ENCODE data around the gene OR5H15. TPM values are rescaled to one million over a fixed set of nuclear protein-coding genes. Genes with fewer than 3 reads are reported as not detected.
"Not testable (repeated sequence)": the region's sequence is repeated elsewhere in the genome, so short reads cannot be mapped to it uniquely, and the experiment has no call there.

Gene OR5H15
- not detected in 2 replicates for total RNA-seq

DNA sequence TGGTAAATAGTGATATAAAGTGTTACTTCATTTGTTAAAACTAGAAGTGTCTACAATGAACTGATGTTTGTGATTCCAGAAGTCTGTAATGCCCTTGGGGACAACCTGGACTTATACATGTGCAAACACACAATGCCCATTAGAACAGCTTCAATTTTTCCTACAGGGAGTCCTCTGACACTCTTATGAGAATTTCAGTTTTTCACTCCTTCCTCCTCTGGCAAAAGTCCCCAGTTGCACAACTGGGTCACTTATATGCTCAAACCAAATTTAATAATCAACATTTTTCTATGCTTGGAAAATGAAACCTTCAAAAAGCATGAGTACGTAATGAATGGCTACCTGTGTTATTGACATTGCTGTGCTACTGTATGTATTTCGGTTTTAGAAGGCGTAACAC, at the start of gene OR5H15:
Gene OR5H15 (plus strand): TSS at position 301 of the 400 bp plus-strand sequence. CDS start 2,004 bp downstream, outside the sequence.
- H3K27me3 Mint-ChIP-seq = no peaks in the 10 kb centered on the region
- peaks cover 2% of the 10 kb centered on the region for H3K9me3 Mint-ChIP-seq
- intact Hi-C loops (cut with micrococcal nuclease) = no loop called here
- DNase-seq (no peak), ATAC-seq (ENCODE audit: low read depth) (no peak)
- H3K27ac Mint-ChIP-seq = no peak within 1 kb of the TSS
- POLR2A ChIA-PET = no interaction called here
- H3K36me3 Mint-ChIP-seq (ENCODE audit: low read depth) = no peaks in the 10 kb centered on the region
- no peak within 1 kb of the TSS for H3K4me3 Mint-ChIP-seq
- CTCF ChIA-PET = no interaction called here
- no peaks in the 10 kb centered on the region for H3K4me1 Mint-ChIP-seq
- TF ChIP-seq, protein P1, sequence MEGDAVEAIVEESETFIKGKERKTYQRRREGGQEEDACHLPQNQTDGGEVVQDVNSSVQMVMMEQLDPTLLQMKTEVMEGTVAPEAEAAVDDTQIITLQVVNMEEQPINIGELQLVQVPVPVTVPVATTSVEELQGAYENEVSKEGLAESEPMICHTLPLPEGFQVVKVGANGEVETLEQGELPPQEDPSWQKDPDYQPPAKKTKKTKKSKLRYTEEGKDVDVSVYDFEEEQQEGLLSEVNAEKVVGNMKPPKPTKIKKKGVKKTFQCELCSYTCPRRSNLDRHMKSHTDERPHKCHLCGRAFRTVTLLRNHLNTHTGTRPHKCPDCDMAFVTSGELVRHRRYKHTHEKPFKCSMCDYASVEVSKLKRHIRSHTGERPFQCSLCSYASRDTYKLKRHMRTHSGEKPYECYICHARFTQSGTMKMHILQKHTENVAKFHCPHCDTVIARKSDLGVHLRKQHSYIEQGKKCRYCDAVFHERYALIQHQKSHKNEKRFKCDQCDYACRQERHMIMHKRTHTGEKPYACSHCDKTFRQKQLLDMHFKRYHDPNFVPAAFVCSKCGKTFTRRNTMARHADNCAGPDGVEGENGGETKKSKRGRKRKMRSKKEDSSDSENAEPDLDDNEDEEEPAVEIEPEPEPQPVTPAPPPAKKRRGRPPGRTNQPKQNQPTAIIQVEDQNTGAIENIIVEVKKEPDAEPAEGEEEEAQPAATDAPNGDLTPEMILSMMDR (IDR thresholded peaks at IDR 0.05) = no peak

DNA sequence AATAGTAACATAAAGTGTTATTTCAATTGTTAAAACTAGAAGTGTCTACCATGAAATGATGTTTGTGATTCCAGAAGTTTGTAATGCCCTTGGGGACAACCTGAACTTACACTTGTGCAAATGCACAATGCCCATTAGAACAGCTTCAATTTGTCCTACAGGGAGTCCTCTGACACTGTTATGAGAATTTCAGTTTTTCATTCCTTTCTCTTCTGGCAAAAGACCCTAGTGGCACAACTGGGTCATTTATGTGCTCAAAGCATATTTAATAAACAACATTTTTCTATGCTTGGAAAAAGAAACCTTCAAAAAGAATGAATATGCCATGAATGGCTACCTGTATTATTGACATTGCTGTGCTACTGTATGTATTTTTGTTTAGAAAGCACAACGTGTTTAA, 36.1 kb upstream of the OR5H15 start, which contains the start of gene OR5H1:
Gene OR5H1 (plus strand): TSS at position 301 of the 400 bp plus-strand sequence. CDS start 1,977 bp downstream, outside the sequence.
- Mint-ChIP-seq H3K27ac (no peak within 1 kb of the TSS), H3K36me3 (ENCODE audit: low read depth) (no peaks in the 10 kb centered on the region), H3K4me1 (no peaks in the 10 kb centered on the region), H3K4me3 (no peak within 1 kb of the TSS), H3K9me3 (peaks cover 4% of the 10 kb centered on the region), H3K27me3 (no peaks in the 10 kb centered on the region)
- DNase-seq (no peak), ATAC-seq (ENCODE audit: low read depth) (no peak)
- CTCF ChIA-PET = no interaction called here
- intact Hi-C loops (cut with micrococcal nuclease) = no loop called here
- TF ChIP-seq, protein P1 (IDR thresholded peaks at IDR 0.05) = no peak
- POLR2A ChIA-PET = no interaction called here

DNA sequence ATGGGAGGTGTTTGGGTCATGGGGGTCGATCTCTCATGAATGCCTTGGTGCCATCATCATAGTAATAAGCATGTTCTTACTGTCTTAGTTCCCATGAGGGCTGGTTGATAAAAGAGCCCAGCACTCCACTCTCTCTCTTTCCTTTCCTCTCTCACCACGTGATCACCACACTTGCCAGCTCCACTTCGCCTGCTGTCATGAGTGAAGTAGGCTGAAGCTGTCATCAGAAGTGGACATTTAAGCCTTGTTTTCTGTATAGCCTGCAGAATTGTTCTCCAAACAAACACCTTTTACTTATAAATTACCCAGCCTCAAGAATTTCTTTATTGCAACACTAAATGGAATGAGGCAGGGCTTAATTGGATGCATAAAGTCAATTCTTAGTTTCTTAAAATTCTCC, 29.9 kb upstream of the OR5H15 start:
- no peaks in the 10 kb centered on the region for H3K4me1 Mint-ChIP-seq
- H3K36me3 Mint-ChIP-seq (ENCODE audit: low read depth) = no peaks in the 10 kb centered on the region
- no peak for DNase-seq
- no peaks in the 10 kb centered on the region for H3K27me3 Mint-ChIP-seq
- POLR2A ChIA-PET = no interaction called here
- H3K27ac Mint-ChIP-seq = no peak overlapping the region
- H3K4me3 Mint-ChIP-seq = no peak overlapping the region
- no peak for ATAC-seq (ENCODE audit: low read depth)
- intact Hi-C loops (cut with micrococcal nuclease) = no loop called here
- H3K9me3 Mint-ChIP-seq = no peaks in the 10 kb centered on the region
- TF ChIP-seq, protein P1 (IDR thresholded peaks at IDR 0.05) = no peak
- CTCF ChIA-PET = no interaction called here

DNA sequence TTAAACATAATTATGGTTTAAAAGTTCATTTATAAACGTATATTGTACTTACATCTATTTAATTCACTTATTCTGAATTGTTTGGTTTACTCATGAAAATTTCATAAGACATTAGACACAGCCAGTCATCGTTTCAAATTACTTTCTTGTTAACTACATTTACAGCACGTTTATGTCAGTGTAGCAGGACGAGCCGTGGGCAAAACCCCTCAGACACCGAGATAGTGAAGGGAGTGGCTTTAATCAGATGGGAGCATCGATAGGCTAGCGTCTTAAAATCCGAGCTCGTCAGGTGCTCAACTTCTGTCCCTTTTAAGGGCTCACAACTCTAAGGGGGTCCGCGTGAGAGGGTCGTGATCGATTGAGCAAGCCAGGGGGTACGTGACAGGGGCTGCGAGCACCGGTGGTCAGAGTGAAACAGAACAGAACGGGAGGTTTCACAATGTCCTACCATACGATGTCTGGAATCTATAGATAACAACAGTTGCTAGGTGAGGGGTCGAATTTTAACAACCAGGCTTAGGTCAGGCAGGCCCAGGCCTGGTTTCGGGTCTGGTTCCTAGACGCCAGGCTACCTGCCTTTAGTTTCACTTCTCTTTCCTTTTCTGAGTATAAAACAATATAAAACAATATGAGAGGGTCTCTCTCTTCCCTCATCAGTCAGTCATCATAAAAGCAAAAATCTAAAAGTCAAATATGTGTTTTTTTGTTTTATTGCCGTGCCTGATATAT, 28.5 kb upstream of the OR5H15 start:
- CTCF ChIA-PET; H3K27ac Mint-ChIP-seq; POLR2A ChIA-PET; intact Hi-C loops (cut with micrococcal nuclease); H3K4me1 Mint-ChIP-seq; DNase-seq; H3K27me3 Mint-ChIP-seq; ATAC-seq (ENCODE audit: low read depth); H3K4me3 Mint-ChIP-seq; H3K36me3 Mint-ChIP-seq (ENCODE audit: low read depth); H3K9me3 Mint-ChIP-seq: not testable (repeated sequence)

DNA sequence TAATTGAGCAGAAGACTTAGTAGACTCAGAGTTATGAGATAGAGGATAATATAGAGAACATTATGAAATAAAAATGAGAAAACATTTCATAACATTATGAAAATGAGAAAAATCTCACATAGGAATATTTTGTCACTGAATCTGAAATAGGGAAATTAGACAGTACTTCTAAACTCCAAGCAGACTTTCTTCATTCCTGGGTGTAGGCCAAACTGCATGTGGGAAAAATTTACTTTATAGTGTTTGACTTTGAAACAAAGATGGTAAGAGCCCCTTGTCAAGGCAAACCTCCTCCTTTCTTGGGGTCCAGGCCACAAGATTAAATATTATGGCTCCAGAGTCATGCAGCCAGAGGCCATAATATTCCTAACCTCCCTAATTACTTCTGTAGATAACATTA, 26.0 kb upstream of the OR5H15 start:
- ChIA-PET CTCF (no interaction called here), POLR2A (no interaction called here)
- H3K9me3 Mint-ChIP-seq = no peaks in the 10 kb centered on the region
- no peaks in the 10 kb centered on the region for H3K4me1 Mint-ChIP-seq
- no peak for ATAC-seq (ENCODE audit: low read depth)
- H3K4me3 Mint-ChIP-seq = no peak overlapping the region
- DNase-seq = no peak
- H3K27me3 Mint-ChIP-seq = no peaks in the 10 kb centered on the region
- TF ChIP-seq, protein P1 (IDR thresholded peaks at IDR 0.05) = no peak
- no peaks in the 10 kb centered on the region for H3K36me3 Mint-ChIP-seq (ENCODE audit: low read depth)
- no peak overlapping the region for H3K27ac Mint-ChIP-seq
- intact Hi-C loops (cut with micrococcal nuclease) = no loop called here

DNA sequence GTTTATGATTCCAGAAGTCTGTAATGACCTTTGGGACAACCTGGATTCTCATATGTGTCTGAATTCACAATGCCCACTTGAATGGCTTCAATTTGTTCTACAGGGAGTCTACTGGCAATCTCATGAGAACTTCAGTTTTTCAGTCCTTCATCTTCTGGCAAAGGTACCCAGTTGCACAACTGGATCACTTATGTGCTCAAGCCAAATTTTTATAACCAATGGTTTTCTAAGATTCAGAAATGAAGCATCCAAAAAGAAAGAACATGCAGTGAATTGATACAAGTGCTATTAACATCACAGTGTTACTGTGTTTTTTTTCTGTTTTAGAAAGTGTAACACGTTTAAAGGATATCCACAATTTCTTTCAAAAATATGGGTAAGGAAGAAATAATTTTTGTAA, 19.3 kb upstream of the OR5H15 start, which contains the start of gene OR5H14:
Gene OR5H14 (plus strand): TSS at position 301 of the 400 bp plus-strand sequence. CDS start 1,907 bp downstream, outside the sequence.
- Mint-ChIP-seq H3K27me3 (no peaks in the 10 kb centered on the region), H3K27ac (no peak within 1 kb of the TSS), H3K36me3 (ENCODE audit: low read depth) (no peaks in the 10 kb centered on the region), H3K9me3 (peaks cover 8% of the 10 kb centered on the region), H3K4me3 (no peak within 1 kb of the TSS), H3K4me1 (no peaks in the 10 kb centered on the region)
- TF ChIP-seq, protein P1 (IDR thresholded peaks at IDR 0.05) = no peak
- ChIA-PET CTCF (no interaction called here), POLR2A (no interaction called here)
- DNase-seq = no peak
- intact Hi-C loops (cut with micrococcal nuclease) = no loop called here
- ATAC-seq (ENCODE audit: low read depth) = no peak
